Stimulated activated CD8-positive, alpha-beta memory T cell treated with anti-CD3 and anti-CD28 coated beads, Interleukin-15, amount 100 ng/mL, for 24 hours (primary cell): Measurements from ENCODE around the gene TMEM233.
A peak's percentile ranks its signal among the peaks of the same experiment; 100 is the strongest.
"Not testable (repeated sequence)": the region's sequence is repeated elsewhere in the genome, so short reads cannot be mapped to it uniquely, and the experiment has no call there.

ENCODE experiments used
- DNase-seq: peaks from one replicate; pipeline ENCODE4 v3.0.0-alpha.2; 2020; ENCODE audit warnings: low read depth

Gene TMEM233

GRCh38 chr12:119658166-119658565, 64.6 kb downstream of the TMEM233 start:
- DNase-seq = not testable (repeated sequence)

- no peak for DNase-seq
Observed at GRCh38 chr12:119659289-119659897, 65.8 kb downstream of the TMEM233 start.

GRCh38 chr12:119660076-119660475, 66.5 kb downstream of the TMEM233 start:
- no peak for DNase-seq

GRCh38 chr12:119661882-119662281, 68.3 kb downstream of the TMEM233 start:
- no peak for DNase-seq

- DNase-seq = no peak
Observed at GRCh38 chr12:119664642-119665041, 71.1 kb downstream of the TMEM233 start.

- no peak for DNase-seq
Observed at GRCh38 chr12:119665164-119665929, 71.8 kb downstream of the TMEM233 start.

GRCh38 chr12:119666226-119666795, 72.7 kb downstream of the TMEM233 start:
- DNase-seq = no peak

GRCh38 chr12:119666900-119667576, 73.5 kb downstream of the TMEM233 start:
- DNase-seq = no peak

GRCh38 chr12:119667577-119668323, 74.2 kb downstream of the TMEM233 start, which contains the start of gene PRKAB1:
Gene PRKAB1 (plus strand): TSS chr12:119668133. CDS start chr12:119668245, 112 bp downstream.
- DNase-seq = peak; percentile 87

GRCh38 chr12:119668324-119668841, 74.8 kb downstream of the TMEM233 start:
- DNase-seq = no peak

GRCh38 chr12:119669744-119670472, 76.3 kb downstream of the TMEM233 start:
- DNase-seq = no peak

- no peak for DNase-seq
Observed at GRCh38 chr12:119671070-119671469, 77.5 kb downstream of the TMEM233 start.

- no peak for DNase-seq
Observed at GRCh38 chr12:119672194-119672593, 78.6 kb downstream of the TMEM233 start.

GRCh38 chr12:119673634-119674033, 80.1 kb downstream of the TMEM233 start:
- DNase-seq = no peak

- DNase-seq = no peak
Observed at GRCh38 chr12:119674560-119674959, 81.0 kb downstream of the TMEM233 start.

GRCh38 chr12:119676022-119676421, 82.4 kb downstream of the TMEM233 start:
- DNase-seq = no peak

GRCh38 chr12:119676573-119676972, 83.0 kb downstream of the TMEM233 start:
- DNase-seq = no peak

- DNase-seq = no peak
Observed at GRCh38 chr12:119678459-119678858, 84.9 kb downstream of the TMEM233 start.

GRCh38 chr12:119679081-119679480, 85.5 kb downstream of the TMEM233 start:
- no peak for DNase-seq

- no peak for DNase-seq
Observed at GRCh38 chr12:119679490-119679889, 85.9 kb downstream of the TMEM233 start.

- no peak for DNase-seq
Observed at GRCh38 chr12:119681111-119681510, 87.5 kb downstream of the TMEM233 start.
